GM12873 (cell line): Measurements from ENCODE around the gene UPB1.

Experiments used
- CTCF ChIP-seq: IDR thresholded peaks from 2 replicates; pipeline ENCODE4 v1.5.1; 2012; ENCODE audit warnings: low read depth, mild to moderate bottlenecking, moderate library complexity, low read length, control low read depth; ENCODE audit not compliant: insufficient read depth; ENCODE audit errors: missing control alignments

UPB1 gene

DNA sequence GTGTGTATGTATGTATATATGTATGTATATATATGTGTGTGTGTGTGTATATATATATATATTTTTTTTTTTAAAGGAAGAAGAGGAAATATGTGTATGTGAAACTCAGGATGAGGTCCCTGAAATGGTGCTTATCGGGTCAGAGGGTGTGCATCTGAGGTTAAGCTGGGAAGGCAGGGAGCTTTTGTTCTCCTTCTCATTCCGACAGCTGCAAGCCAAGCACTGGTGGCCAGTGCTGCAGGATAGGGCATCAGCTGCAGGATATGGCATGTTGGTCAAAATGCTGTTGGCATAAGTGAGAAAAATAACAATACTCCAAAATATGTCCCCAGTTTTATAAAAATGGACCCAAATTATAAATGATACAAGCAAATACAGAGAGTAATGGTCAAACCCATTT lies 68.1 kb downstream of the UPB1 start:
- no peak for TF ChIP-seq CTCF

GRCh38 chr22:24564376-24565058 lies 69.4 kb downstream of the UPB1 start:
- TF ChIP-seq CTCF: no peak

DNA sequence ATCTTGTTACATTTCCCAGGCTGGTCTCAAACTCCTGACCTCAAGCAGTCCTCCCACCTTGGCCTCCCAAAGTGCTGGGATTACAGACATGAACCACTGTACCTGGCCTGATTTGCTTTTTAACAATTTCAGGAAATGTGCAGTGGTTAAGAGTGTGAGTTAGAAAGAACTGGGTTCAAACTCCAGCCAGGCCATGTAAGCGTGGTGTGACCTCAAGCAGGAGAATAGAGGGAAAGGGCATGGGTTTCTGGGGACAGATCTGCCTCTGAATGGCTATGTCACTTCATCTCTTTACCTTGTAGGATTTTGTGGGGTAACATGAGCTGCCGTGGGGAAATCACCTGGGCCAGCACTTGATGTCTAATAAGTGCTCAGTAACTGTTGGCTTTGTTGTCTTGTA lies 69.9 kb downstream of the UPB1 start:
- TF ChIP-seq CTCF: no peak

GRCh38 chr22:24566899-24567511 lies 71.9 kb downstream of the UPB1 start:
- no peak for TF ChIP-seq CTCF

GRCh38 chr22:24567668-24568067 lies 72.5 kb downstream of the UPB1 start:
- TF ChIP-seq CTCF: no peak

DNA sequence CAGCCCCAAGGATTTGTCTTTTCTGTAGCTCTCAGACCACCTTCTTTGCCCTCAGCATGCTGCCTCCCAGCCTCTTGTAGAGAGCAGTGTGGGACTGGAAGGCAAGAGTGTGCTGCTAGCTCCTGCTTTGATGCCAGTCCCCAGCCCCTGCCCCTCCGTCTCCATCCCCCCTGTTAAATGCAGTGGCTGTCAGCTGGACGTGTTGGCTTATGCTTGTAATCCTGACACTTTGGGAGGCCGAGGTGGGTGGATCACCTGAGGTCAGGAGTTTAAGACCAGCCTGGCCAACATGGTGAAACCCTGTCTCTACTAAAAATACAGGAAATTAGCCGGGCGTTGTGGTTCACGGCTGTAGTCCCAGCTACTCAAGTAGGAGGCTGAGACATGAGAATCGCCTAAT lies 76.1 kb downstream of the UPB1 start:
- TF ChIP-seq CTCF: no peak

DNA sequence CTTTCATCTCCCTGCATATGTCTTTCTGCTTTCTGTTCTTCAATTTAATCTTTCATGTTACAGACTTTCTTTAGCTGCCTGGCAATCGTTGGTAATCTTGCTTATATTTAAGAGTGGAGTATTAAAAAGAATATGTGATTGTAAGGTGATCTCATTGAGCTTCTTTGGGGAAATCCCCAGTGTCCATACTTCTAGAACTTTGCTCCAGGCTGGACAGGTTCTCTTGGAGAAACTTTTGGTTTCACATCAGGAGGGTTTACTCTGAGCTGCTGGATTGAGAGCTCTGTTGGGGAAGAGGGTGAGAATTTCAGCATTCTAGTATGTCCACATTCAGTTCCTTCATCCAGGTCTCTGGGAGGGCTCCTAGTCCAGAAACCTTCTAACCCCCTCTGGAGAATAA lies 81.6 kb downstream of the UPB1 start:
- TF ChIP-seq CTCF: no peak
